ENCODE data around the gene IFNGR2.

Gene IFNGR2

DNA sequence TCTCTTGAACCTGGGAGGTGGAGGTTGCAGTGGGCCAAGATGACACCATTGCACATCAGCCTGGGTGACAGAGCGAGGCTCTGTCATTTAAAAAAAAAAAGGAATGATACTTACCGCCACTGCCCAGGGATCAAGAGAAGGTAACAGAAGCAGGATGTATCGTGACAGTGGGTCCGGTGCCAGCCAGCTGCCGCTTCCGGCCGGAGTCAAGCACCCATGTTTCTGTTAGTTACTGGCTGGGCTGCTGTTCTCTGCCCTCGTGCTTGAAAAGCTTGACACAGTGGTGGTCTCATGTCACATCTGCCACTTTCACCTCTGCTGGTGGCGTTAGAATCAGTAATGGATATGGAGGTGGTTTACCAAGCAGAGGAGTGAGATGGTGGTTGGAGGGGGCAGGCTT lies 21.0 kb downstream of the IFNGR2 start:
- H3F3A ChIP-seq (ENCODE audit: low read depth): no peaks in the 10 kb centered on the region
- H3K9me3 ChIP-seq (ENCODE audit: insufficient read depth, low read depth, low read length): no peaks in the 10 kb centered on the region
- peaks cover 79% of the 10 kb centered on the region; the same call in 1 of the 2 replicates for H3K36me3 ChIP-seq (ENCODE audit: insufficient read depth, low read length)
- TF ChIP-seq, protein P1, sequence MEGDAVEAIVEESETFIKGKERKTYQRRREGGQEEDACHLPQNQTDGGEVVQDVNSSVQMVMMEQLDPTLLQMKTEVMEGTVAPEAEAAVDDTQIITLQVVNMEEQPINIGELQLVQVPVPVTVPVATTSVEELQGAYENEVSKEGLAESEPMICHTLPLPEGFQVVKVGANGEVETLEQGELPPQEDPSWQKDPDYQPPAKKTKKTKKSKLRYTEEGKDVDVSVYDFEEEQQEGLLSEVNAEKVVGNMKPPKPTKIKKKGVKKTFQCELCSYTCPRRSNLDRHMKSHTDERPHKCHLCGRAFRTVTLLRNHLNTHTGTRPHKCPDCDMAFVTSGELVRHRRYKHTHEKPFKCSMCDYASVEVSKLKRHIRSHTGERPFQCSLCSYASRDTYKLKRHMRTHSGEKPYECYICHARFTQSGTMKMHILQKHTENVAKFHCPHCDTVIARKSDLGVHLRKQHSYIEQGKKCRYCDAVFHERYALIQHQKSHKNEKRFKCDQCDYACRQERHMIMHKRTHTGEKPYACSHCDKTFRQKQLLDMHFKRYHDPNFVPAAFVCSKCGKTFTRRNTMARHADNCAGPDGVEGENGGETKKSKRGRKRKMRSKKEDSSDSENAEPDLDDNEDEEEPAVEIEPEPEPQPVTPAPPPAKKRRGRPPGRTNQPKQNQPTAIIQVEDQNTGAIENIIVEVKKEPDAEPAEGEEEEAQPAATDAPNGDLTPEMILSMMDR (conservative IDR thresholded peaks at IDR 0.05; ENCODE audit: low read length): no peak
- TF ChIP-seq EZH2phosphoT487 (IDR thresholded peaks at IDR 0.05; ENCODE audit: borderline replicate concordance): no peak
- H4K20me1 ChIP-seq (ENCODE audit: insufficient read depth, low read length, poor library complexity, severe bottlenecking): no peaks in the 10 kb centered on the region
- H3K79me2 ChIP-seq (ENCODE audit: insufficient read depth, low read length): peaks cover 8% of the 10 kb centered on the region; the same call in 1 of the 2 replicates
- no peak overlapping the region for H3K9ac ChIP-seq (ENCODE audit: low read depth, low read length, poor library complexity, severe bottlenecking)
- H3K4me3 ChIP-seq (ENCODE audit: low read length, poor library complexity, severe bottlenecking): no peak overlapping the region
- H2AFZ ChIP-seq (ENCODE audit: low read length): no peak overlapping the region
- no peaks in the 10 kb centered on the region for H3K9me2 ChIP-seq (replicated peaks; ENCODE audit: low read depth, low read length)
- no peaks in the 10 kb centered on the region for H3K4me1 ChIP-seq (ENCODE audit: insufficient read depth, low read length, poor library complexity, severe bottlenecking)
- no peaks in the 10 kb centered on the region for H3K27me3 ChIP-seq (ENCODE audit: insufficient read depth, low read length, poor library complexity, severe bottlenecking)
- H3K4me2 ChIP-seq (ENCODE audit: low read depth, low read length, poor library complexity, severe bottlenecking): no peak overlapping the region

DNA sequence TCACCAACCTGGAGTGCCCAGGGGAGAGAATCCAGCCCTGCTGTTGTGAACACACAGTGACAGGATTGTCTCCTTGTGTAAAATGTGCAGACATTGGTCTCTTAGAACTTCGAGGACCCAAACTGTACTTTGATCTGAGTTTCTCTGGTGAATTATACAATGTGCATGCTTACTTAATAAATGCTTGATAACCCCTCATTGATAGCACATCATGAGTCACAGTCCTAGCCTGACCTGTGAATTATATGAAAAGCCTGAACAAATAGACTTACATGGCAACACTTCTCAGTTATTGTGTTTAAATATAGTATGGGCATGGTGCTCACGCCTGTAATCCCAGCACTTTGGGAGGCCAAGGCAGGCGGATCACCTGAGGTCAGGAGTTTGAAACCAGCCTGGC lies 22.6 kb downstream of the IFNGR2 start:
- H2AFZ ChIP-seq (ENCODE audit: low read length): no peak overlapping the region
- H3K36me3 ChIP-seq (ENCODE audit: insufficient read depth, low read length): peaks cover 75% of the 10 kb centered on the region; the same call in 1 of the 2 replicates
- H3K4me3 ChIP-seq (ENCODE audit: low read length, poor library complexity, severe bottlenecking): no peak overlapping the region
- no peak overlapping the region for H3K9ac ChIP-seq (ENCODE audit: low read depth, low read length, poor library complexity, severe bottlenecking)
- H3K4me2 ChIP-seq (ENCODE audit: low read depth, low read length, poor library complexity, severe bottlenecking): no peak overlapping the region
- H4K20me1 ChIP-seq (ENCODE audit: insufficient read depth, low read length, poor library complexity, severe bottlenecking): no peaks in the 10 kb centered on the region
- no peaks in the 10 kb centered on the region for H3K79me2 ChIP-seq (ENCODE audit: insufficient read depth, low read length)
- TF ChIP-seq, protein P1 (conservative IDR thresholded peaks at IDR 0.05; ENCODE audit: low read length): no peak
- TF ChIP-seq EZH2phosphoT487 (IDR thresholded peaks at IDR 0.05; ENCODE audit: borderline replicate concordance): no peak
- H3K9me2 ChIP-seq (replicated peaks; ENCODE audit: low read depth, low read length): no peaks in the 10 kb centered on the region
- H3K27me3 ChIP-seq (ENCODE audit: insufficient read depth, low read length, poor library complexity, severe bottlenecking): no peaks in the 10 kb centered on the region
- H3K9me3 ChIP-seq (ENCODE audit: insufficient read depth, low read depth, low read length): no peaks in the 10 kb centered on the region
- H3F3A ChIP-seq (ENCODE audit: low read depth): no peaks in the 10 kb centered on the region
- H3K4me1 ChIP-seq (ENCODE audit: insufficient read depth, low read length, poor library complexity, severe bottlenecking): no peaks in the 10 kb centered on the region

DNA sequence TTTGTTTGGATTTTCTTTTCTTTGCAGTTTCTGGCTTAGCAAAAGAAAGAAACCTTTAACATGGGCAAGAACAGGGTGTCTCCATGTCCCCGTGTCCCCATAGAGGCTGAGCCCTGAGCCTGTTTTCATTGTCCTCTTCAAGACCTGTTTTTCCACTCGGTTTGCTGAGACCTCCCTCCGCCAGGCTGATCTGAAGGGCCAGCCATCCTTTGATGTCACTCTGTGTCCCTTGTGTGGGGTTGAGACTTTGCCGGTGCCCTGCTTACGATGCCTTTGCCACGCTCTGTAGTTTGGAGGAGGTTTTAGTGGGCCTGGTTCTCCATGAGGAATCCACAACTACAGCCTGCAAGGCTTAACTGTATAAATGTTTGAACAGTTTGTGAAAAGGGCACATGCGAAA lies 23.8 kb downstream of the IFNGR2 start:
- Histone ChIP-seq H3K9ac (ENCODE audit: low read depth, low read length, poor library complexity, severe bottlenecking) (no peak overlapping the region), H3K79me2 (ENCODE audit: insufficient read depth, low read length) (no peaks in the 10 kb centered on the region), H3K36me3 (ENCODE audit: insufficient read depth, low read length) (peaks cover 78% of the 10 kb centered on the region; the same call in 1 of the 2 replicates), H3F3A (ENCODE audit: low read depth) (no peaks in the 10 kb centered on the region), H3K4me1 (ENCODE audit: insufficient read depth, low read length, poor library complexity, severe bottlenecking) (no peaks in the 10 kb centered on the region), H3K9me2 (replicated peaks; ENCODE audit: low read depth, low read length) (no peaks in the 10 kb centered on the region), H3K9me3 (ENCODE audit: insufficient read depth, low read depth, low read length) (no peaks in the 10 kb centered on the region), H3K4me2 (ENCODE audit: low read depth, low read length, poor library complexity, severe bottlenecking) (no peak overlapping the region), H3K4me3 (ENCODE audit: low read length, poor library complexity, severe bottlenecking) (no peak overlapping the region), H2AFZ (ENCODE audit: low read length) (no peak overlapping the region), H4K20me1 (ENCODE audit: insufficient read depth, low read length, poor library complexity, severe bottlenecking) (no peaks in the 10 kb centered on the region), H3K27me3 (ENCODE audit: insufficient read depth, low read length, poor library complexity, severe bottlenecking) (no peaks in the 10 kb centered on the region)
- TF ChIP-seq, protein P1 (conservative IDR thresholded peaks at IDR 0.05; ENCODE audit: low read length): no peak
- no peak for TF ChIP-seq EZH2phosphoT487 (IDR thresholded peaks at IDR 0.05; ENCODE audit: borderline replicate concordance)
